SH-SY5Y (cell line): Measurements from ENCODE around the gene INTU.

ENCODE experiments used
- GATA2 ChIP-seq: IDR thresholded peaks from 2 replicates; pipeline ENCODE4 v1.6.1; 2011; ENCODE audit warnings: mild to moderate bottlenecking, low read depth, low read length
- GATA3 ChIP-seq: IDR thresholded peaks from 2 replicates; pipeline ENCODE4 v1.6.1; 2011; ENCODE audit warnings: low read depth, mild to moderate bottlenecking, low read length, moderate library complexity

DNA sequence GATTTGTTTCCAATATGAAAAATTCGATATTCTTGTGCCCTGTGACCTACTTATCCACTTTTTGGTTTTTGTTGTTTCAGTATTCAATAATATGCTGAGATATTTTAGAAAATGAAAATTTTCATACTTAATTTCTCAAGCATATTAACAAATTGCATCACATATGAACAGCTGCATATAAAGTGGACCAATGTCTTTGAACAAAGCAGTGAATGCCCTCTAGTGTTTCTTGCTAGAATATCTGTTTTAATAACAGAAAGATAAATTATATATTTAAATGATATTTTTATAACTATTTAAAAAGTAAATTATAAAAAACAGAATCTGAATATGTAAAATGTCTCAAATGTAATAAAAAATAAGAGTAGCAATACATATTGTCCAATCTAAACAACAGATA, 31.7 kb upstream of the INTU start:
- no peak for TF ChIP-seq GATA2
- TF ChIP-seq GATA3, result no peak
